HG02981 (cell line): Measurements from ENCODE around the gene NCOA6.

Source experiments
- ATAC-seq: cut with Tn5 transposase; IDR thresholded peaks from one replicate; pipeline ENCODE4 v1.9.1; 2021; ENCODE audit warnings: mild to moderate bottlenecking, moderate library complexity; ENCODE audit not compliant: unreplicated experiment

NCOA6 gene

DNA sequence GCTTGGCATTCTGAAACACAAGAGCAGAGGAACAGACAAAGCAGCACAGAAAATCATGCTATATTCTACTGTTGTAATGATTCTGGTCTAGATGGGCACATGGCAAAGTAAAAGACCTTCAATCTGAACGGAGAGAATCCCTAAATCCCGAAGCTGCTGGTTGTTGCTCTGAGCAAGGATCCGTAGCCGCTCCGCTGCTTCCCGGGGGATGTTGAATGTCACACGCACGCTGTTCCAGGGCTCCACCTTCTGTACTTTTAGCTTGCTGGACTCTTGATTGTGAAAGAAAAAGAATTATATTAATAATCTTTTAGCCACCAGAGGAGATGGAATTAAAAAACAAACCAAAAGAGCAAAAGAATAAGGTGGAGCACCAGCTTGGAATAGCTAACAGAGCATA is 49.3 kb downstream of the NCOA6 start:
- no peak for ATAC-seq

DNA sequence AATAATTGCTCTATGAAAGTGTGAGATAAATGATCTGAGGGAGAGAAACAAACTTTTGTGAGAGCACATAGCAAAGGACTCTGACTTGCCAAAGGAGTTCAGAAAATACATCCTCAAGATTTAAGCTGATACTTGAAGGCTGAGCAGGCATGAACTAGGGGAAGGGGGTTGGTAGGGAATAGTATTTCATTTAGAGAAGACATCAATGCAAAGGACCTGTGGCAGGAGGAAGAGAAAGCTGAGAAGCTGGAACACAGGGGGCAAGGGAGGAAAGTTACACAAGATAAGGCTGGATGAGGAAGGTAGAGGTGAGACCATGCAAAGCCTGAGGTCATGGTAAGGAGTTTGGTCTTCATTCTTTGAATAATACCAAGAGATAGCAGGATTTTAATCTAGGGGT is 50.6 kb downstream of the NCOA6 start:
- no peak for ATAC-seq

DNA sequence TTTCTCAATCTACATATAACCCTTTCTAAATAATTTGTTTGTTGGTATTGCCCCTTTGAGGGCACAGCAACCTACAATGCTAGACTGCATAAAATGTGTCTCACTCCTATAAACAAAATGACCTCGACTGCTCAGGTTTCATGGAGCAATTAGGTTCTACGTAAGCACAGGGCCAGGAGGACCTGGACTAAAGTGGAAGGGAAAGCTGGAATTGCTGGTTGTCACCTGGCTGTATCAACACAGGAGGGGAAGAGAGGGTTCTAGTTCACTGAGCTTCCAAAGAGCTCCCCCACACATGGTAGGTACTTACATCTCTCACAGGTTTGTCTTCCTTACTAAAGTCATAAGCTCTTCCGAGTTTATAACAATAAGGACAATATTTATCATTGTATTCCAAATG is 51.0 kb downstream of the NCOA6 start:
- no peak for ATAC-seq

DNA sequence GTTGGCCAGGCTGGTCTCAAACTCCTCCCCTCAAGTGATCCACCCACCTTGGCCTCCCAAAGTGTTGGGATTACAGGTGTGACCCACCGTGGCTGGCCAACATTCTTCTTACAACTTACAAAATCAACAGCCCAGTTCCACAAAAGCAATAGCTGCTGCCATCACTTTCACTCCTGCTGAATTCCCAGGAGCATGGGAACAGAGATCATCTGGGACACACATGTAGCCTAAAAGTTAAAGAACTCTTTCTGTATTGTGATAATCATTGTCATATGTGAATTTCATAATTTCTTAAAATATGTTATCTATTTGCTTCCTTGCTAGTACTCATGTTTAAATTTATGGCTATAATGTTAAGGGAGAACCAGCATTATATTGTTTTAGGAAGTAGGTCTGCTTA is 51.7 kb downstream of the NCOA6 start:
- ATAC-seq: no peak

DNA sequence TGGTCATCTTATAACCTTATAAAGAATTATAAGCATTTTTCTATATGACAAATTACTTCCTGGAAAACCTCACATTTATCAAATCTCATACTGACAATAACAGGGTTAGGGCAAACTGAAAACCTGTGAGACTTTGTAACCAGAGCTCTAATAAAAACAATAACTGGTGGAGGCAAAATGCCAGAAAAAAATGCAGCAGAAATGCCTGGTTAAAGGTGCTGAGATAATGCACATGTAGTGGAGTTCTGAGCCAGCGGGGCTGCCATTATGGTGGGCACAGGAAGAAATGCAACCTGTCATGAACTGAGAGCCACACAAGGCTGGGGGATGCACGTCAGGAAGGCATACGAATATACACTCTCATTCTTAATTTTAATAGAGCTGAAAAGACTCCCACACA is 53.0 kb downstream of the NCOA6 start:
- no peak for ATAC-seq

DNA sequence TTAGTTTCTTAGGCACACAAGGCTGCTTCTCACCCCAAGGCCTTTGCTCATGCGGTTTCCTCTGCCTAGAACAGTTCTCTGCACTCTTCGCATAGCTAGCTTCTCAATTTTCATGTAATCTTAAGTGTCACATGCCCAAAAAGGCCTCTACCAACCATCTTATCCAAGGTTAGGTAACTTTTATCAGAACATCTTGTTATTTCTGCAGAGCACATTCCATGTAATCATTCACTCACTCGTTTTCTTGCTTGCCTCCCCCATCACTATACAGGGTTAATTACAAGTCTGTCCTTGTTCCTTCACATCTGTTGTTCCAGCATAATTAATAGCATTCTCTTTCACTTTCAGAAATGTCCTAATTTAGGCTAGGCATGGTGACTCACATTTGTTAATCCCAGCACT is 53.8 kb downstream of the NCOA6 start:
- ATAC-seq: no peak

DNA sequence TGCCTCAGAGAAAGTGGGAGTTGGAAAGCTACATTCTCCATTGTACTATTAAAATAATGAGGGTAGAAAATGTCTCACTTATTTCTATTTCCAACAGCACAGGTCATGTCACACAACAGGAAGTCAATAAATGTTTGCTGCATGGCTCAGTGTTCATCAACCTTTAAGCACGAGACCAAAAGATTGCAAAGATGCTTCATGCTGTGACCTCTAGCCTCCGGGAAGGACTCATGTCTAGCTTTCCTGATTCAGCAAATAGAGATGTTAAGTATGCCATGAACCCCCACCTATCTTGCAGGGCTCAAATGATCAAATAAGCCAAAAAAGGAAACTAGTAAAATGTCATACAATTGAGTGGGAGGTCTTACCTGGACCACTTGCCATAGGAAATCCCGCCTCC is 57.4 kb downstream of the NCOA6 start:
- no peak for ATAC-seq

GRCh38 chr20:34762031-34762555 is 63.4 kb downstream of the NCOA6 start:
- ATAC-seq: no peak

- ATAC-seq: no peak
Measured at GRCh38 chr20:34755367-34755766, 70.1 kb downstream of the NCOA6 start.

GRCh38 chr20:34754611-34755010 is 70.8 kb downstream of the NCOA6 start:
- ATAC-seq: no peak

- no peak for ATAC-seq
Measured at GRCh38 chr20:34753706-34754461, 71.6 kb downstream of the NCOA6 start.

- no peak for ATAC-seq
Measured at GRCh38 chr20:34751453-34751852, 74.0 kb downstream of the NCOA6 start.

DNA sequence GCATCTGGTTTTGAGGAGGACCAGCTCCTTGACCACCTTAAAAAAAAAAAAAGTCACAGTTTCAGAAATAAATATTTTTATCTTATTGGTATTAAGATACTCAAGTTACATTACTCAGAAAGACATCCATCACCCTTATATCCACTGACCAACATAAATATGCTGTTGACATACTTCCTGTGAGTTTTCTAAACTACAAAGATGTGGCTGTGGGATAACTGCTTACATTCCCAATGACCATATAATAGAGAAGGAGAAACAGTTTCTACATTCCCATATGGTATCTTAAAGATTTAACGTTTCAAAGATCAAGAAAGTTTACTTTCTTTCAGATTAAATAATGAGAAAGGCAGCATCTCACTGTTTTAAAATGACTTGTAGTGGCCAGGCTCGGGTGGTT is 75.0 kb downstream of the NCOA6 start:
- no peak for ATAC-seq

DNA sequence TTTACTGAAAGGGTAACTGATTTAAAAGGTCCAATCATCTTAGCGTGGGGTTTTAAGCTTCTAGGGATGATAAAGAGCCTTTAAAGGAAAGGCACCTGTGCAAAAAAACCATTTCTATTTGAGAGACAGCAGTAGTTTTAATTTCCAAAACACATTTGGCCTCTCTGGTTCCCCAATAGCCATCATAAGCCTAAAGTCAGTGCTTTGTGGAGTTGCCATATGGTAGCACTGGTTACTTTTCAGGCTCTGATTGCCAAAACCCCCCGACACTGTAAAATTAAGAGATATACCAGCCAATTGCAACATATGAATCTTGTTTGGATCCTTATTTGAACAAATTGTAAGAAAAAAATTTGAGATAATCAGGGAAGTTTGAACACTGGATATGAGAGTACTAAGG is 76.7 kb downstream of the NCOA6 start:
- ATAC-seq: no peak

- no peak for ATAC-seq
Measured at GRCh38 chr20:34747479-34747878, 78.0 kb downstream of the NCOA6 start.

- ATAC-seq: no peak
Measured at GRCh38 chr20:34746674-34747073, 78.8 kb downstream of the NCOA6 start.

DNA sequence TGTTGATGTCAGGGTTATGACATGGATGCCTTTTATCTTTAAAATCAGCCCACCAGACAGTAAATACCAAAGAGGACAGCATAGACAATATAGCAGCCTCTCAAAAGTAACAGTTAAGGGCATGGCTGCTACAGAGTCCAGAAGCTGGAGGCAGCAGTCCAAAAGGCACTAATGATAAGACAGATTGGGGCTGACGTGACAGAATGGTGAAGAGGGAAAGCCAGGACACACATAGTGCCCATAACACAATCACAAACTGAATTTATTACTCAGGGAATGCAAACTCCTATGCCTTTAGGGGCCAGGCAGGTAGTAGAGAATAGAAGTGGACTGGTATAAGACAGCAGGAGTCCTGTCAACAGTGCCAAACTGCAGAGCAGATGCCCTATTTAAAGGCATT is 80.6 kb downstream of the NCOA6 start:
- ATAC-seq: no peak

DNA sequence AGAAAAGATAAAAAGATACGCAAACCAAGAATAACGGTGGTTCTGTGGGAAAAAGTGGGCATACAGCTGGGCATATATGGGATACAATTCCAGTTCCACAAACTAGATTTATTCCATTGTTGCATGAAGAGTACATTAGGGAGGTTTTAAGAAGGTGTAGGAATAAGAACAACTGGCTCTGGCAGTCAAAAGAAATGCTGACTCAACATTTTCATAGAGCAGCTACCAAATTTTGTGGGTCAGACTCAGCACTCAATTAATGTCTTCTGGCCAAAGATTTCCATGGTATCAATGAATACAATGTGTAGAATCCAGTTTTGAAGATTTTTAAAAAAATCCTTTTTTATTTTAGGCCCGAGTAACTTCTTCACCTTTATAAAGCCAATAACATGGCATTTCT is 81.1 kb downstream of the NCOA6 start:
- ATAC-seq: no peak

DNA sequence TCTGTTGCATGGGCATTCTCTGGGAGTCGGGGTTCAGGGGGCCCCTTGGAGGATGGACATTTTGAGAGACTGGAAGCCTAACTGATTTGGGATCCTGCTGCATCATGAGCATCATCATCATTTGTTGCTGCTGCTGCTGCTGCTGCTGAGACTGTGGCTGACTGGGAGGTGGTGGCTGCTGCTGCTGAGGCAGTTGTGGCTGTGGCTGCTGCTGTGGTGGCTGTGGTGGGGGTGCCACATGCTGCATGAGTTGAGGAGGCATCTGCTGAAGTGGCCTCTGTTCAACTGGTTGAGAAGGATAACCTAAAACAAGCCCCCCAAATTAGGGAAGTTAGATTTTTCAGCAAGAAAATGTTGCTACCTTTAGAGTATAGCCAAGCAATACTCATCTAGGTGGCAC is 82.4 kb downstream of the NCOA6 start:
- no peak for ATAC-seq

DNA sequence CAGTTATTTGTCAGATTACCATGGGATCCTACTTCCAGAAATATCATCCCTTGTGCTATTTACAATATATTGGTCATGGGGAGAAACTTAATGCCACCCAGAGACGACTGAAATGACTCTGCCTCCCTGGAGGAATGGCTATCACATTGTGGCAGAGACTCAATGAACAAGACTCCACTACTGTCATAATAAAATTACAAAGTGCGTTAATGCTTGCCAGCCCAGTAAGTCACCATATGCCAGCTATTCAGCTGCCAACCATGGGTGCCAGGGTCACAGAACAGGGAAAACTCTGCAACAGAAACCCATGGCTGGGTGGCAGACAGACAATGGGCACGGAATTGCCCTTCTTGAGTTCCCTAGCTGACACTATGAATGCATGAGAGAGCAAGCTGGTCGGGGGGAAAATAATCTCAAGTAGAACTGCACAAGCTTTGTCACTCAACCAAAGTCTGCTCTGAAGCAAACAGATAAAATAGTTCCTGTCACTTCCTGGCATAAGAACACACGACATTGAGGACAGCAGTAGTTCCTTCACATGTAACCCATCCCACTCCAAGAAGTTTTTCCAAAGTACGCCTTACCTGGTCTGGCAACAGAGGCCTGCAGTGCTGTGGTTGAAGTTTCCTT is 89.2 kb downstream of the NCOA6 start:
- no peak for ATAC-seq

DNA sequence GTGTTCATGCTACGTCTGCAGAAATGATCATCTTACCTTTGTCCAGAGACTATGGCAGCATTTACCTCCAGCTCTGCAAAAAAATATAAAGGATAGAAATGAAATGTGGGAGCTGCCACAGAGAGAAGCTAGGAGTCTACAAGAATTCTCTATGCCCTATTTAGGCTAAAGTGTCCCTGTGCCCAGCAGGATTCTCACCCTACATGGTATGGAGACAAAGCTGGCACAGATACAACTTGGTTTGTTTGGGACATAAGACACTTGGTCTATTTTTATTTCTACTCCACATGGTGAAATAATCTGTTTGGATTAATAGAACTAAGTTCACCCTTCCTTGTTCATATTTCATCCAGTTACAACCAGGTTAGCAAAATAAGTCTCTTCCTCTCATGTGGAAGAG is 92.9 kb downstream of the NCOA6 start:
- no peak for ATAC-seq

- no peak for ATAC-seq
Measured at GRCh38 chr20:34729416-34729815, 96.0 kb downstream of the NCOA6 start.

DNA sequence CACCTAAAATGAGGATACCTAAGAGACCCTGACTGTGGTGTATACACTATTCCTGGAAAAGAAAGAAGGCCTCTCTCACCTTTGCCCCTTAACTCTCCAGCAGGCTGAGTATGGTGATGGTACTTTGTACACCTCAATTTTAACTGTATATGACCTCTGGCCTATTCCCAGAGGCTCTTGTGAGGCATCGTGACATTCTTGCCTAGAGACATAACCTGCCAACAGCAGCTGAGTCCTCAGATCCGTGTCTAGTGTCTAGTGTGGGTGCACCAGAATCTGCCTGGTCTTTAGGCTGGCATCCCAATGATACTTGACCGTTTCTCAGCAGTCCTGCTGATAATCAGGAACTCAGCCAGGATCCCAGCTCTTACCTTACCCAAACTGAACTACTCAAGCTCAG is 101.3 kb downstream of the NCOA6 start:
- ATAC-seq: no peak
